IgD-negative memory B cell (primary cell): Measurements from ENCODE around the gene UVRAG. TPM values are rescaled to one million over a fixed set of nuclear protein-coding genes. Genes with fewer than 3 reads are reported as not detected.

Source experiments
- H3K27ac Mint-ChIP-seq, 3 donors: one replicate each; pipeline ENCODE4 v1.8.0; 2020 to 2022; ENCODE audit warnings: mild to moderate bottlenecking in 3 of 3, mixed read lengths in 3 of 3, moderate library complexity in 1 of 3
- H3K27me3 Mint-ChIP-seq: one replicate; pipeline ENCODE4 v1.8.0; 2021; ENCODE audit warnings: mixed read lengths
- H3K36me3 Mint-ChIP-seq: one replicate; pipeline ENCODE4 v1.8.0; 2020; ENCODE audit warnings: mild to moderate bottlenecking, mixed read lengths
- H3K4me1 Mint-ChIP-seq, 3 donors: one replicate each; pipeline ENCODE4 v1.8.0; 2020 to 2022; ENCODE audit warnings: mixed read lengths in 3 of 3, mild to moderate bottlenecking in 1 of 3
- H3K4me3 Mint-ChIP-seq, 4 donors: one replicate each; pipeline ENCODE4 v1.8.0; 2020 to 2022; ENCODE audit warnings: mild to moderate bottlenecking in 4 of 4, mixed read lengths in 4 of 4, moderate library complexity in 3 of 4
- H3K9me3 Mint-ChIP-seq, 3 donors: one replicate each; pipeline ENCODE4 v1.8.0; 2020 to 2021; ENCODE audit warnings: mixed read lengths in 3 of 3, mild to moderate bottlenecking in 1 of 3
- polyA plus RNA-seq: library from polyadenylated mRNA; unstranded; fragments of 300-500 nt; fragmentation: Illumina TruSeq; gene quantifications from one replicate; pipeline ENCODE4 v1.2.3, GENCODE V29; 2021

UVRAG gene
- polyA plus RNA-seq, 1 donor from 2014 or later: 79.9 TPM

- H3K4me1 Mint-ChIP-seq: peaks cover 12 to 35% (median 21%) of the 10 kb centered on the region in 3 donors
- H3K36me3 Mint-ChIP-seq: peaks cover 6% of the 10 kb centered on the region
- H3K4me3 Mint-ChIP-seq: no peak overlapping the region
- H3K9me3 Mint-ChIP-seq: no peaks in the 10 kb centered on the region
- no peak overlapping the region for H3K27ac Mint-ChIP-seq
- H3K27me3 Mint-ChIP-seq: no peaks in the 10 kb centered on the region
These were observed 36.0 kb upstream of the UVRAG start for GRCh38 chr11:75778962-75779361.

- Mint-ChIP-seq H3K36me3 (peaks cover 7% of the 10 kb centered on the region), H3K4me1 (peaks cover 12 to 29% (median 22%) of the 10 kb centered on the region in 3 donors), H3K27me3 (no peaks in the 10 kb centered on the region), H3K4me3 (no peak overlapping the region), H3K27ac (no peak overlapping the region), H3K9me3 (no peaks in the 10 kb centered on the region)
These were observed 35.0 kb upstream of the UVRAG start for GRCh38 chr11:75779960-75780359.

GRCh38 chr11:75780888-75781287 is 34.1 kb upstream of the UVRAG start:
- Mint-ChIP-seq H3K4me1 (peaks cover 12 to 25% (median 22%) of the 10 kb centered on the region in 3 donors), H3K27me3 (no peaks in the 10 kb centered on the region), H3K36me3 (peaks cover 7% of the 10 kb centered on the region), H3K27ac (no peak overlapping the region), H3K9me3 (no peaks in the 10 kb centered on the region), H3K4me3 (no peak overlapping the region)

GRCh38 chr11:75781296-75781695 is 33.7 kb upstream of the UVRAG start:
- Mint-ChIP-seq H3K4me1 (peaks cover 12 to 25% (median 22%) of the 10 kb centered on the region in 3 donors), H3K27ac (no peak overlapping the region), H3K27me3 (no peaks in the 10 kb centered on the region), H3K9me3 (no peaks in the 10 kb centered on the region), H3K4me3 (no peak overlapping the region), H3K36me3 (peaks cover 7% of the 10 kb centered on the region)

GRCh38 chr11:75781831-75782230 is 33.2 kb upstream of the UVRAG start:
- no peaks in the 10 kb centered on the region for H3K27me3 Mint-ChIP-seq
- peaks cover 7% of the 10 kb centered on the region for H3K36me3 Mint-ChIP-seq
- peaks cover 12 to 22% (median 22%) of the 10 kb centered on the region in 3 donors for H3K4me1 Mint-ChIP-seq
- H3K4me3 Mint-ChIP-seq: no peak overlapping the region
- H3K27ac Mint-ChIP-seq: no peak overlapping the region
- H3K9me3 Mint-ChIP-seq: no peaks in the 10 kb centered on the region

GRCh38 chr11:75782540-75783263 is 32.3 kb upstream of the UVRAG start:
- Mint-ChIP-seq H3K27me3 (no peaks in the 10 kb centered on the region), H3K9me3 (no peaks in the 10 kb centered on the region), H3K27ac (no peak overlapping the region), H3K4me1 (peaks cover 6 to 16% (median 14%) of the 10 kb centered on the region in 3 donors), H3K36me3 (peaks cover 6% of the 10 kb centered on the region), H3K4me3 (no peak overlapping the region)

- Mint-ChIP-seq H3K27me3 (no peaks in the 10 kb centered on the region), H3K4me1 (peaks cover 3 to 12% (median 9%) of the 10 kb centered on the region in 3 donors), H3K36me3 (peaks cover 2% of the 10 kb centered on the region), H3K9me3 (no peaks in the 10 kb centered on the region), H3K4me3 (no peak overlapping the region), H3K27ac (no peak overlapping the region)
These were observed 31.5 kb upstream of the UVRAG start for GRCh38 chr11:75783416-75784084.

- Mint-ChIP-seq H3K36me3 (peaks cover 2% of the 10 kb centered on the region), H3K27me3 (no peaks in the 10 kb centered on the region), H3K4me3 (no peak overlapping the region), H3K9me3 (no peaks in the 10 kb centered on the region), H3K27ac (no peak overlapping the region), H3K4me1 (peaks cover 3 to 12% (median 9%) of the 10 kb centered on the region in 3 donors)
These were observed 30.9 kb upstream of the UVRAG start for GRCh38 chr11:75784085-75784478.

GRCh38 chr11:75784506-75784905 is 30.5 kb upstream of the UVRAG start:
- Mint-ChIP-seq H3K4me3 (peak overlapping the region in 1 of 4 donors; percentile 79), H3K36me3 (peaks cover 2% of the 10 kb centered on the region), H3K9me3 (no peaks in the 10 kb centered on the region), H3K27ac (no peak overlapping the region), H3K27me3 (no peaks in the 10 kb centered on the region), H3K4me1 (peaks cover 3 to 9% (median 9%) of the 10 kb centered on the region in 3 donors)

GRCh38 chr11:75785187-75785586 is 29.8 kb upstream of the UVRAG start:
- Mint-ChIP-seq H3K4me1 (peaks cover 0 to 4% (median 2%) of the 10 kb centered on the region in 3 donors), H3K36me3 (peaks cover 2% of the 10 kb centered on the region), H3K27ac (no peak overlapping the region), H3K27me3 (no peaks in the 10 kb centered on the region), H3K4me3 (no peak overlapping the region), H3K9me3 (no peaks in the 10 kb centered on the region)

GRCh38 chr11:75786101-75786736 is 28.8 kb upstream of the UVRAG start:
- H3K4me3 Mint-ChIP-seq: no peak overlapping the region
- peak overlapping the region in 1 of 3 donors; percentile 59 for H3K27ac Mint-ChIP-seq
- H3K4me1 Mint-ChIP-seq: peaks cover 0 to 2% (median 0%) of the 10 kb centered on the region in 3 donors
- no peaks in the 10 kb centered on the region for H3K9me3 Mint-ChIP-seq
- H3K27me3 Mint-ChIP-seq: no peaks in the 10 kb centered on the region
- peaks cover 2% of the 10 kb centered on the region for H3K36me3 Mint-ChIP-seq

- Mint-ChIP-seq H3K4me3 (no peak overlapping the region), H3K27ac (no peak overlapping the region), H3K9me3 (no peaks in the 10 kb centered on the region), H3K27me3 (no peaks in the 10 kb centered on the region), H3K4me1 (peaks cover 0 to 2% (median 0%) of the 10 kb centered on the region in 3 donors), H3K36me3 (peaks cover 3% of the 10 kb centered on the region)
These were observed 25.5 kb upstream of the UVRAG start for GRCh38 chr11:75789521-75789920.

- no peaks in the 10 kb centered on the region for H3K4me1 Mint-ChIP-seq
- peak overlapping the region in 1 of 4 donors; percentile 25 for H3K4me3 Mint-ChIP-seq
- H3K27me3 Mint-ChIP-seq: no peaks in the 10 kb centered on the region
- no peak overlapping the region for H3K27ac Mint-ChIP-seq
- H3K9me3 Mint-ChIP-seq: no peaks in the 10 kb centered on the region
- peaks cover 1% of the 10 kb centered on the region for H3K36me3 Mint-ChIP-seq
These were observed 24.0 kb upstream of the UVRAG start for GRCh38 chr11:75790986-75791385.

- Mint-ChIP-seq H3K4me3 (no peak overlapping the region), H3K9me3 (no peaks in the 10 kb centered on the region), H3K27ac (no peak overlapping the region), H3K4me1 (peaks cover 0 to 3% (median 3%) of the 10 kb centered on the region in 3 donors), H3K36me3 (peaks cover 4% of the 10 kb centered on the region), H3K27me3 (peaks cover 2% of the 10 kb centered on the region)
These were observed 22.8 kb upstream of the UVRAG start for GRCh38 chr11:75792127-75792731.
